NCI-H2171 (cell line): ENCODE results near the gene NCAPD3.
"Not testable (repeated sequence)": the region's sequence is repeated elsewhere in the genome, so short reads cannot be mapped to it uniquely, and the experiment has no call there.

Experiments
- DNase-seq: peaks from one replicate; lab custom pipeline; 2025; lab: John Stamatoyannopoulos, UW

The NCAPD3 gene

GRCh38 chr11:134226806-134227325, 3.1 kb upstream of the NCAPD3 start:
- no peak for DNase-seq

DNA sequence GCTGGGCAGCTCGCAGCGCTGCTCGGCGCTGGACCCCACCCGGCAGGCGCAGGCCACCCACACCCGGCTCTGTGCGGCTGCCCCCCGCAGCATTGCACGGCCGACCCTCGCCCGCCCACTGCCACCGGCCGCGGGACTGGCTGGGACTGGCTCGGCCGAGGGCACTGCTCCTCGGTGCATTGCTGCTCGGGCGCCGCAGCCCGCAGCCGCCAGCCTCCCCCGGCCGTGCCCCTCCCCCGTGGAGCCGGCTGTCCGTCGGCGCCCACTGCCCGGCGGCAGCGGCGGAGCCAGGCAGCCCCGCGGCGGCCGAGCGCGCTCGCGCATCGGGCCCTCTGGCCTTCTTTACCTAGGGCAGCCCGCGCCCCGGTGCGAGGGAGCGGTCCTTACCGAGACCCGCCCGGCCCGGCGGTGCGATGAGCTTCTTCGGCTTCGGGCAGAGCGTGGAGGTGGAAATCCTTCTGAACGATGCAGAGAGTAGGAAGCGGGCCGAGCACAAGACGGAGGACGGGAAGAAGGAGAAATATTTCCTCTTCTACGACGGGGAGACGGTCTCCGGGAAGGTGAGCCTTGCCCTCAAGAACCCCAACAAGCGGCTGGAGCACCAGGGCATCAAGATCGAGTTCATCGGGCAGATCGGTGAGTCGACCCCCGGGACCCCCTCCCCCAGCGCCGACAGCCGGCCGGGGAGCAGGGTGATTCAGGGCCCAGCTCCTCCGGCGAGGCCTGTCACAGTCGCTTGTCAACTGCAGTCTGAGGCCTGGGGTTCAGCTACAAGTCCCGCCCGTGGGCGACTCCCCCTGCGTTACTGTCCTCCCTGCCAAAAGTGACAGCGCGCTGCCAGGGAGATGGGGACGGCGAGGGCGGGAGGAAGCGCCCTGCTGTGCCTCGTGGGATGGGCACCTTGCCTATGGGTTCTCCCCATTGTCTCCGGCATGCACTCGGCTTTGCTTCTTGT, 1.2 kb upstream of the NCAPD3 start:
- peak; percentile 19 for DNase-seq

GRCh38 chr11:134223121-134223520, 646 bp downstream of the NCAPD3 start:
- DNase-seq = no peak

- DNase-seq = no peak
These were observed 7.0 kb downstream of the NCAPD3 start for GRCh38 chr11:134216816-134217215.

DNA sequence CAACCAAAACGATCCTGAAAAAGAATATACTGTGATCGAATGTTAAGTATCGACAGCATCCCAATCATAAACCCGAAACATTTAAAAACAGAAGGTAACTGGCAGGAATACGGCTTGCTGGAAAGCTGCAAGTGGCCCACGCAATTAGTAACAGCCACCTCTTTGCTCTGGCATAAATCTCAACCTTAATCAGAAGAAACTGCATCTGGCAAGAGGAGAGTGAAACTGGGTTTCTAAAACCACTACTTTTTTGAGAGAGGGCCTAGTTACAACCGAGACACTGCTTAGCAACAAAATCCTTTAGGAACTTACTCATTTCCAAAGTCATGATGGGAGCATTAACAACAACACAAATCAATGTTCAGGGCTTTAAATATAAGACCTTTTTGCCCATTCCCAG, 7.9 kb downstream of the NCAPD3 start:
- DNase-seq = no peak

DNA sequence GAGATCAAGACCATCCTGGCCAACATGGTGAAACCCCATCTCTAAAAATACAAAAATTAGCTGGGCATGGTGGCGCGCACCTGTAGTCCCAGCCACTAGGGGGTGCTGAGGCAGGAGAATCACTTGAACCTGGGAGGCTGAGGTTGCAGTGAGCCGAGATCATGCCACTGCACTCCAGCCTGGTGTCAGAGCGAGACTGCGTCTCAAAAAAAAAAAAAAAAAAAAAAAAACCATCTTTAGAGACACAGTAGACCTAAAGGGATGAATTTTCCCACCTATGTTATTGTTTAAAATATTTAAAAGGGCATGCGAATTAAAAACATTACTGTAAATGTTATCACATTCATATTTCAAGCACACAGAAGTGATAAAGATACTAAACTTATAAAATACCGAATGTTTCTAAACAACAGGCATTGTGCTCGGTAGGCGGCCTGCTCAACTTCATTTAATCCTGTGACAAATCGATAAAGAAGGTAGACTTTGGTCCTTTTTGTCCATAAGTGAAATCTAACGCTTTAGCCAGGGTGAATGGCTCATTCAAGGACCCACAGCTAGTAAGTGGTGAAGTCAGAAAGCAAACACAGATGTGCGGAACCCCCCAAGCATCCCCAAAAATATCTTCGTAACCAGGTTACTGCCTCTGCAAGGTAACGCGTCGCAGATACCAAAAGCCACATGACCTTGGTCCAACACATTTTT, 16.1 kb downstream of the NCAPD3 start:
- no peak for DNase-seq

DNA sequence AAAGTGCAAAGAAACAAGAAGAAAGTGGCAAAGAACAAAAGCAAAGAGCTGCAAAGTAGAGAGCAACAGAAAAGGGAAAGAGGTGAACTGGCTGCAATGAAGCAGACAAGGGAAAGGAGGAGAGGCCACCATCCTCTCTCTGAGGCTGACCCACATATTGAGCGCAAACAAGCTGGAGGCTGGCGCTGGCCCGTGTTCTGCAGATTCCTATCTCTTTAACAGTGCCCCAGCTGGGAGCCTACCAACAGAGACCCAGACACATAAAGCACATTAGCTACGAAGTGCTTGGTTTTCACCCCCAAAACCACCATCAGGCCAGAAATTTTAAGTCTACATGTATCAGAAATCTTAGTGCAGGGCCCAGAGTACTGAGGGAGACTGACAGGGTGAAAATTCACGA, 17.6 kb downstream of the NCAPD3 start:
- DNase-seq = no peak

- no peak for DNase-seq
These were observed 18.0 kb downstream of the NCAPD3 start for GRCh38 chr11:134205729-134206128.

- no peak for DNase-seq
These were observed 21.1 kb downstream of the NCAPD3 start for GRCh38 chr11:134202661-134203060.

- DNase-seq = no peak
These were observed 23.1 kb downstream of the NCAPD3 start for GRCh38 chr11:134200688-134201087.

DNA sequence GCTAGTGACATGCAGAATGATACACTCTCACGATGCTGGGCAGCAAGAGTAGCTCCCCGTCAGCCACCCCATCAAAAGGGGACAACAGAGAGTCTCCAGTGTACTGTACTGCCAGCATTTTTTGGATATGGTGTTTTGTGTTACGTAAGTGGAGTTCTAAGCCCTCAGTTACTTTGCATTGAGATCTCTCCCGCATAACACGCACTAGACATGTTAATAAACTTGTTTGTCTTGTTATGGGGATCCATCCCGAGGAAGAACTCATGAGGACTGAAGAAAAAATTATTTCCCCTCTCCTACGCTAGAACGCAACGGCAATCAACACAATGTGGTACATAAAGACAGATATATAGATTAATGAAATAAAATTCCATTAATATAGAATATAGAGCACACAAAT, 24.2 kb downstream of the NCAPD3 start:
- DNase-seq = no peak

DNA sequence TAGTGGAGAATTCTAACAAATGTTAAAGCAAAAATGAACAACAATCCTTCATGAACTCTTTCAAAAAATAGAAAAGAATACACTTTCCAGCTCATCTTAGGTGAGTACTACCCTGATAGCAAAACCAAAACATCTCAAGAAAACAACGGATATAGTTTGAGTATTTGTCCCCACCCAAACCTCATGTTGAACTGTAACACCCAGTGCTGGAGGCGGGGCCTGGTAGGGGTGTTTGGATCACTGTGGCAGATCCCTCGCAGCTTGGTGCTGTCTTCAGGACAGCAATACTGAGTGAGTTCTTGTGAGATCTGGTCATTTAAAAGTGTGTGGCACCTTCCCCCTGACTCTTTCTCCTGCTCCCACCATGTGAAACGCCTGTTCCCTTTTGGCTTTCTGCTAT, 27.0 kb downstream of the NCAPD3 start:
- DNase-seq = no peak

GRCh38 chr11:134188092-134188491, 35.7 kb downstream of the NCAPD3 start:
- not testable (repeated sequence) for DNase-seq

DNA sequence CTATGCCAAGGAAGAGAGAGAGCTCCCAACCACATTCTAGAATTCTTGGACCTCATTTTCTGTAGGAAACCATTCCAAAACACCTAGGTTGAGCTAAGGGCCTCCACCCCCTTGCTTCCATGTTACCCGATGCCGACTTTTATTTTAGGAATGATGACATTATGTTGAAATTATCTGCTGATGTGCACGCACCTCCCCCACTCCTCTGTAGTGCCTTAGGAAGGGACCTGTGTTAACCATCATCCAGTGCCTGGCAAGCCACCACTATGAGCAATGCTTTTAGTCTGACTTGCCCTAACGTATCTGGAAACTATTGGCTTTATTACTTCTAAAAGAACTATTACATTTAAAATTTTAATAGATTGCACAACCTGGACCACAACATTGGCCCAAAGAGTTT, 42.1 kb downstream of the NCAPD3 start:
- DNase-seq = no peak

GRCh38 chr11:134178032-134178674, 45.6 kb downstream of the NCAPD3 start:
- no peak for DNase-seq

GRCh38 chr11:134176284-134176683, 47.5 kb downstream of the NCAPD3 start:
- no peak for DNase-seq

GRCh38 chr11:134173296-134173695, 50.5 kb downstream of the NCAPD3 start:
- no peak for DNase-seq

DNA sequence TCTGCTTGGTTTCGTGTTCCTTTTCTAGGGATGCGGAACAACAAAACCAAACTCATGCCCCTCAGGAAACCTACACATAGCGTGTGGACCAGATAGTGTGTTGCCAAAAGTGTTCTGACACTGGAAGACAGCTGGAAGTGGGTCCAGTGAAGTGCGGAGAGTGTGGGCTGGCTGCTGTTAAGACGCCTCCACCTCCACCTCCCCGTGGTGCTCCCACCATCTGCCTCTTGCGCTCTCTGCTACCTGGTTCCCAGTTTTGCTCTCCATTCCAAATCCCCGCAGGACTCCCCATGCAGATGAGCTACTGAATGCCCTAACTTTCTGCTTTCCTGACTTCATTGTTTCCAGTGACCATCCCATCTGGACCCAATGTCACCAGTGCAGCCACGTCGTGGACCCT, 51.8 kb downstream of the NCAPD3 start:
- DNase-seq = no peak

DNA sequence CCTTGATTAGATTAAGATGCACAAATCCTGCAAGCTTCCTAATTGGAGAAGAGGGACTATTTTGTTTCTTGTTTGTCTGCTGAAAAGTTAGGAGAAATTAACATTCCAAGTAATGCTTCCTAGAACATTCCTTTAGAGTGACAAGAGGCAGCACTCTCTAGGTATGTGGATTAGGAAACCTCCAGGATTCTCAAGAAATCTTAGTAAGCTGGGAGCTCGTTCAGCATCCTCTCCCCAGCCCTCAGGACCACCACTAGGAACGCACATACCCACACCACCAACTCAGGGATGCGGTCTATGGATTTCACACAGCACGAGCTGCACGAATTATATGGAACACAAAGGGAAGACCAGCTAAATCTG, 52.9 kb downstream of the NCAPD3 start:
- DNase-seq = no peak

DNA sequence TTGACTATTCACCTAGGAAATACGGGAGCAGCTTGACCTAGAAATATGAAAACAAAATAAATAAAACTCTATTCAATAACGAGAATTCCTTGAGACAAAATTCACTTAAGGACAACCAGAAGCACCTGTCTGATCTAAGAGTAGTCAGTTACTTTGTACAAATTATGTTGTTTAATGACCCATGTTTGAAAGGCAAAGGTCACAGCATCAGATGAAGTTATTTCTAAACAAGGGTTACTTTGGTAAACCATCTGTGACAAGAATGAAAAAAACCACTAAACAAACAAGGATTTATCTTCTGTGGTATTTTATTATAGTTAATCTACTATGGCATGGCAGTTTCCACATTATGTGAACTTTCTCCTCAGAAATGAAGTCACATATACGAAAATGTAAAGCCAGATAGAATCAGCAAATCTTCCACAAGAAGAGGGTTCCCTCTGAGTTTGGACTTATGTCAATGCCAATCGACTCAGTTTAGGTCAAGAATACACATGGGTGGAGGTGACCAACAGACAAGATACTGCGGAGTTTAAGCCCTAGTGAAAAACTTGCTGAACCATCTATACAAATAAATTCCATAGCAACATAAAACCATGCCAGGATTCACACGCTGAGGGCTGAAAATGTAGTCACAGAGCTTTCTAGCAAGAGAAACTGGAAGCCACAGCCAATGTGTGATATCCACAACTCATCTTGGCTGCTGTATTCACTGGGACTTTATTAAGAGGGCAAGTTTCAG, 53.4 kb downstream of the NCAPD3 start:
- no peak for DNase-seq

DNA sequence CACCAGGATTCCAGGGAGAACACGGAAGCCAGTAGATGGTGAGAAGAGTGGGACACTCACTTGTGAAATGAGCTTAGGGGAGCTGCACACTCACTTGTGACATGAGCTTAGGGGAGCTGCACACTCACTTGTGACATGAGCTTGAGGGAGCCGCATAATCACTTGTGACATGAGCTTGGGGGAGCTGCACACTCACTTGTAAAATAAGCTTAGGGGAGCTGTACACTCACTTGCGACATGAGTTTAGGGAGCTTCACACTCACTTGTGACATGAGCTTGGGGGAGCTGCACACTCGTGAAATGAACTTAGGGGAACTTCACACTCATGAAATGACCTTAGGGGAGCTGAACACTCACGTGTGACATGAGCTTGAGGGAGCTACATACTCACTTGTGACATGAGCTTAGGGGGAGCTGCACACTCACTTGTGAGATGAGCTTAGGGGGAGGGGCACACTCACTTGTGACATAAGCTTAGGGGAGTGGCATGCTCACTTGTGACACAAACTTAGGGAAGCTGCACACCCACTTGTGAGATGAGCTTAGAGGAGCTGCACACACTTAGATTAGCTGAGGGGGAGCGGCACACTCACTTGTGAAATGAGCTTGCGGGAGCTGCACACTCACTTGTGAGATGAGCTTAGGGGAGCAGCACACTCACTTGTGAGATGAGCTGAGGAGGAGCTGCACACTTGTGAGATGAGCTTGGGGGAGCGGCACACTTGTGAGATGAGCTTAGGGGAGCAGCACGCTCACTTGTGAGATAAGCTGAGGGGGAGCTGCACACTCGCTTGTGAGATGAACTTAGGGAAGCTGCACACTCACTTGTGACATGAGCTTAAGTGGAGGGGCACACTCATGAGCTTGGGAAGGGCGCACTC, 59.0 kb downstream of the NCAPD3 start:
- no peak for DNase-seq
